Transverse colon (tissue), 4 donors: ENCODE results near the gene KLHDC4. TPM values are rescaled to one million over a fixed set of nuclear protein-coding genes. Genes with fewer than 3 reads are reported as not detected.

Experiments
- DNase-seq: peaks from one replicate; pipeline ENCODE4 v3.0.0-alpha.2; 2019
- H3K27ac ChIP-seq, 4 donors: fragments of 200-600 bp; sonication (generic); 2 replicates each; pipeline ENCODE4 v1.5.1; 2016 to 2018; ENCODE audit warnings: inconsistent platforms in 4 of 4
- H3K27me3 ChIP-seq: fragments of 200-600 bp; sonication (generic); 2 replicates; pipeline ENCODE4 v1.5.1; 2017; ENCODE audit warnings: inconsistent platforms
- H3K36me3 ChIP-seq, 4 donors: fragments of 200-600 bp; sonication (generic); 2 replicates each; pipeline ENCODE4 v1.5.1; 2017 to 2019; ENCODE audit warnings: inconsistent platforms in 4 of 4
- H3K4me1 ChIP-seq, 4 donors: fragments of 200-600 bp; sonication (generic); 2 replicates each; pipeline ENCODE4 v1.5.1; 2017 to 2020; ENCODE audit warnings: inconsistent platforms in 4 of 4
- H3K4me3 ChIP-seq, 4 donors: fragments of 200-600 bp; sonication (generic); 1 replicate in 1 of 4; 2 replicates in 3 of 4; pipeline versions ENCODE4 v1.5.1 to v1.6.1; 2017 to 2019; ENCODE audit warnings: inconsistent platforms in 4 of 4
- H3K9me3 ChIP-seq, 2 donors: fragments of 200-600 bp; sonication (generic); 2 replicates each; pipeline ENCODE4 v1.5.1; 2017 to 2019; ENCODE audit warnings: inconsistent platforms in 2 of 2
- EP300 ChIP-seq: sonication (generic); formaldehyde crosslinking; IDR thresholded peaks from one replicate; pipeline ENCODE4 v1.6.1; 2017; ENCODE audit warnings: antibody characterized with exemption, low read depth
- POLR2A ChIP-seq: fragments of 450-650 bp; IDR thresholded peaks from one replicate; pipeline ENCODE4 v1.6.1; 2016; ENCODE audit warnings: antibody characterized with exemption, mild to moderate bottlenecking, moderate library complexity
- POLR2AphosphoS5 ChIP-seq, 3 donors: sonication (generic); formaldehyde crosslinking; IDR thresholded peaks; one replicate each; pipeline ENCODE4 v1.6.1; 2016; ENCODE audit warnings: antibody characterized with exemption in 3 of 3
- WGBS, 2 donors: methylation state at CpG; one replicate each; pipeline ENCODE4 v1.1.5; 2018; ENCODE audit warnings: low coverage in 1 of 2; 5-methylcytosine and 5-hydroxymethylcytosine counted together
- in situ Hi-C, 4 donors: fragments of 200-750 bp; cut with MboI; loops; one replicate each; pipeline versions ENCODE4 v1.15.0 to v1.15.1; 2017; ENCODE audit warnings: low sequenced_read_pairs in 3 of 4, low pct_ligation_motif_present in 1 of 4, low pct_unique_long_range_greater_than_20kb in 1 of 4
- intact Hi-C: fragments of 100-400 bp; cut with DNase I; formaldehyde crosslinking; loops from one replicate; pipeline ENCODE4 v1.15.1; 2023; ENCODE audit warnings: low total_unique reads
- total RNA-seq, 4 donors: library from RNA; depleted of rRNA; stranded (reverse); fragments of >200 nt; gene quantifications; one replicate each; pipeline ENCODE4 v1.1.0, GENCODE V29; 2016
- TF ChIP-seq, protein P1 (sequence below), 5 experiments: fragments of 200-600 bp in 3 of 5; fragments of 450-650 bp in 2 of 5; sonication (generic) in 3 of 5; IDR thresholded peaks; 1 replicate in 2 of 5; 2 replicates in 3 of 5; pipeline ENCODE4 v1.5.1; 2016 to 2017; ENCODE audit warnings: antibody characterized with exemption in 5 of 5, inconsistent platforms in 3 of 5, mild to moderate bottlenecking in 2 of 5, moderate library complexity in 1 of 5

Gene KLHDC4
- total RNA-seq, 4 donors from 2014 or later = 45.2 to 193 (median 57.4) TPM

DNA sequence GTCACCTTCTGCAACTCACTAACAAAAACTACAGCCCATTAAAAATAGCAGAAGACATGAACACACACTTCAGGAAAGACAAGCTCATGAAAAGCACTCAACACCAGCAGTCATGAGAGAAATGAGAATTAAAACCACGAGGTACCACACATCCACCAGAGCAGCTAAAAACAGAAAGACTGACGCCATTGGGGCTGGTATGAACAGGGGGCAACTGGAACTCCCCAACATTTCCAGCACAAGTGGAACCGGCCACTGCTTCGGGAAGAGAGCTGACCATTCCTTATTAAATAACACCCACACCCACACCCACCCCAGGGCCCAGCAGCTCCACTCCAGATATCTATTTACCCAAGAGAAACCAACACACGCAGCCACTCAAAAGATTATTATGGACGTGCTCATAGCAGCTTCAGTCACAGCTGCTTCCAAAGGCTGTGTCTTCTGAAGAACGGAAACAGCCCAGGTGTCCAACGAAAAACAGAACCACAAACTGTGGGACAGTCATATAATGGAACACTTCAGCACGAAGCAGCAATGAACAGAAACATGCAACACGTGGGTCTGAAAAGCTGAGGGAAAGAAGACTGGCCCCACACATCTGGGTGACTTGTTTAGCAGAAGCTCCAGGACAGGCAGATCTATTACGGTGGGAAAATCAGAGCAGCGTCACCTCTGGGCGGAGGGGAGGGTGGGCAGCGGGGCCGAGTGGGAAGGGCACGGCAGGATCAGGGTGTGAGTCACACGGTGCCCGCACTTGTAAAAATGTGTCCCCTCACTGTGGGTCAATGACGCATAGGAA lies 41.1 kb downstream of the KLHDC4 start:
- Histone ChIP-seq H3K36me3 (peaks cover 0 to 15% (median 7%) of the 10 kb centered on the region in 4 donors), H3K4me1 (no peaks in the 10 kb centered on the region), H3K27ac (no peak overlapping the region), H3K9me3 (no peaks in the 10 kb centered on the region), H3K27me3 (no peaks in the 10 kb centered on the region), H3K4me3 (no peak overlapping the region)
- intact Hi-C loops = no loop called here
- peak; percentile 19 for DNase-seq
- WGBS, 2 donors = 73 to 84% methylated on average over 11 to 19 of the region's 19 CpGs
- in situ Hi-C loops = no loop called here
- TF ChIP-seq EP300 = no peak
- no peak for TF ChIP-seq POLR2A
- TF ChIP-seq, protein P1, sequence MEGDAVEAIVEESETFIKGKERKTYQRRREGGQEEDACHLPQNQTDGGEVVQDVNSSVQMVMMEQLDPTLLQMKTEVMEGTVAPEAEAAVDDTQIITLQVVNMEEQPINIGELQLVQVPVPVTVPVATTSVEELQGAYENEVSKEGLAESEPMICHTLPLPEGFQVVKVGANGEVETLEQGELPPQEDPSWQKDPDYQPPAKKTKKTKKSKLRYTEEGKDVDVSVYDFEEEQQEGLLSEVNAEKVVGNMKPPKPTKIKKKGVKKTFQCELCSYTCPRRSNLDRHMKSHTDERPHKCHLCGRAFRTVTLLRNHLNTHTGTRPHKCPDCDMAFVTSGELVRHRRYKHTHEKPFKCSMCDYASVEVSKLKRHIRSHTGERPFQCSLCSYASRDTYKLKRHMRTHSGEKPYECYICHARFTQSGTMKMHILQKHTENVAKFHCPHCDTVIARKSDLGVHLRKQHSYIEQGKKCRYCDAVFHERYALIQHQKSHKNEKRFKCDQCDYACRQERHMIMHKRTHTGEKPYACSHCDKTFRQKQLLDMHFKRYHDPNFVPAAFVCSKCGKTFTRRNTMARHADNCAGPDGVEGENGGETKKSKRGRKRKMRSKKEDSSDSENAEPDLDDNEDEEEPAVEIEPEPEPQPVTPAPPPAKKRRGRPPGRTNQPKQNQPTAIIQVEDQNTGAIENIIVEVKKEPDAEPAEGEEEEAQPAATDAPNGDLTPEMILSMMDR (IDR thresholded peaks at IDR 0.05) = no peak
- TF ChIP-seq POLR2AphosphoS5 (IDR thresholded peaks at IDR 0.05) = no peak

DNA sequence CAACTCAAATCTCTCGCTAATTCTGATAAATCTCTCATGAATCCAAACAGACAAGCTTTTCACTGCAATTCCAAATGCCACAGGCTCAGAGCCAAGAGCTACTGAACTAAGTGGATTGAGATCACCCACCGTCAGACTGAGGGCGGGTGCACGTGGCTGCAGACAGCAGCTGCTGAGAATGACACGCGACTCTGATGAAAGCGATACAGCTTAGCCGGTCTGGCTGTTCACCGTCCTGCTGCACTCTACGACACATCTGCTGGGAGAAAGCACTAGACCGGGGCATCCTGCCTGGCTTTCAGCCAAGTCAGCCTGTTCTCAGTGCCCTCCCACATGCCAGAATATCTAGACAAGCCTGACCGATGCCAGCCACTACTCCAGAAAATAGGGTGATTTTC lies 42.6 kb downstream of the KLHDC4 start:
- no peaks in the 10 kb centered on the region for H3K9me3 ChIP-seq
- intact Hi-C loops (no loop called here), in situ Hi-C loops (no loop called here)
- DNase-seq = peak; percentile 34
- 50 to 68% methylated on average over 1 to 12 of the region's 12 CpGs for WGBS, 2 donors
- peaks cover 0 to 3% (median 0%) of the 10 kb centered on the region in 4 donors for H3K36me3 ChIP-seq
- no peaks in the 10 kb centered on the region for H3K4me1 ChIP-seq
- H3K27ac ChIP-seq = no peak overlapping the region
- TF ChIP-seq, protein P1 (IDR thresholded peaks at IDR 0.05) = no peak
- TF ChIP-seq POLR2AphosphoS5 (IDR thresholded peaks at IDR 0.05) (no peak), EP300 (no peak), POLR2A (no peak)
- no peak overlapping the region for H3K4me3 ChIP-seq
- no peaks in the 10 kb centered on the region for H3K27me3 ChIP-seq

DNA sequence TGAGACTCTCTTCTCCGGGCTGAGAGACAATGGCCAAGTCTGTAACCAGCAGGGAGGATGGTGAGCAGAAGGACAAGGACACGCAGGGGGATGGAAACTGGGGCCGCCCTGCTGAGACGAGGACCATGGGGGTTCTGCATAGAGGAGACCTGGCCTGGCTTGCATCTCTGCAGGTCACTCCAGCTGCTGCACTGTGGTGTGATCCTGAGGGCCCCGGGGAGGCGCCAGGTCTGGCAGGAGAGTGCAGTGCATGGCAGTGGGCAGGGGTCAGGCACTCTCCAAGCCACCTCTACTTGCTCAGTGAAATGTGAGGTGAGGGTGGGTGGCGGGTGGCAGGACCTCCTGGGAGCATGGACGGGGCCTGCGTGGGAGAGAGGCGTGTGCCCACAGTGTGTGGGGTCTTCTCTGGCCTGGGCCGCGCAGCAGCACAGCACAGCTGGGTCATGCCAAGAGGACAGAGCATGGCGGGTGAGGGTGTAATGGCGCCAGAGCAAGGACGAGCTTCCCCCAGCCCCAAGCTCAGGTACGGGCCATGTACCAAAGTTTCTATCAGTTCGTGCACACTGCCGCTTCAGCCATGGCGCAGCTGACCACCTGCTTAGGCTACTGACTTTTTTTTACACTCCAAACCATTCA lies 43.1 kb downstream of the KLHDC4 start:
- Histone ChIP-seq H3K4me3 (no peak overlapping the region), H3K9me3 (no peaks in the 10 kb centered on the region), H3K4me1 (no peaks in the 10 kb centered on the region), H3K27ac (no peak overlapping the region), H3K36me3 (peaks cover 0 to 3% (median 0%) of the 10 kb centered on the region in 4 donors), H3K27me3 (no peaks in the 10 kb centered on the region)
- 87 to 94% methylated on average over 5 to 19 of the region's 19 CpGs for WGBS, 2 donors
- DNase-seq = no peak
- in situ Hi-C loops = no loop called here
- intact Hi-C loops = no loop called here
- TF ChIP-seq, protein P1 (IDR thresholded peaks at IDR 0.05) = no peak

DNA sequence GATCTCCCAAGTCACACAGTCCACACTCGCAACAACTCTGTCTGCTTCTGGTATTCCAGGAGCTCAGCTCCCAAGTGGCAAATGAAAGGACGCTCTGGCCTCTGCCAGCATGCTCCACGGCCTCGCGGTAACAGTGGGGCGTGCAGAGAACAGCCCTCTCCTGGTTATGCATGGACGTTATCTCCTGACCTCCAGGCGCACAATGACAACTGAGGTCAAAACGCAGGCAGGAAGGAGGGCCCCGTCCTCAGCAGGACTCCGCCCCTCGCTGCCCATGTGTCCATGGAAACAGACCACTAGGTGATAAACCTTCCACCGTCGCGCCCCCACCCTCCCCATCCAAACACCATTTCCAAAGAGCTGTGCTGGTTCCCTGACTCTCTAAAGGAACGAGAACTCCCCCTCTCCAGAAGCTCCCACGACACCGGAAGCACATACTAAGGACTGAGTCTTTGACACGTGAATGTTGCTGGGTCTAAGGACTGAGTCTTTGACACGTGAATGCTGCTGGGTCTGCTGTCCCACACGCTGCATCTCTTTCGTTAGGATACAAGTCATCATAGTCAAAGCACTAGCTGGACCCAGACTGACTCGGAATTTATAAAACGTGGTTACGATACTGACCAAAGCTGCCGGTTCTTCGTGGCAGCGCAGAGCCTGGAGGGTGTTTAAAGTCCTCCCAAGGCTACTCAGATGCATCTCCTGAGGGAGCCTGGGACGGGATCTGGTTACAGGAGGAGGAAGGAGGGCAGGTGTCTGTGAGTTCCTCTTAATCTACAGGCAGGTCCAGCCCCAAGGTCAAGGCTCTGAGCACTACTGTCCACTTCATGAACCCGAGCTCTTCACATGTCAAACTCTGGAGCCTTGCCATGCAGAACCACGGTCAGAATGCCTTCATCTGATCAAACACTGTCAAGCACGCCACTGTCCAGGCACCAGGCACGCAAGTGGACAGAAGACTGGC lies 43.9 kb downstream of the KLHDC4 start:
- no peaks in the 10 kb centered on the region for H3K4me1 ChIP-seq
- H3K27me3 ChIP-seq = no peaks in the 10 kb centered on the region
- intact Hi-C loops = no loop called here
- WGBS, 2 donors = 89 to 91% methylated on average over 14 to 33 of the region's 33 CpGs
- H3K27ac ChIP-seq = no peak overlapping the region
- H3K4me3 ChIP-seq = no peak overlapping the region
- no peaks in the 10 kb centered on the region for H3K9me3 ChIP-seq
- DNase-seq = no peak
- H3K36me3 ChIP-seq = no peaks in the 10 kb centered on the region
- in situ Hi-C loops = no loop called here
- TF ChIP-seq, protein P1 (IDR thresholded peaks at IDR 0.05) = no peak
- TF ChIP-seq POLR2AphosphoS5 (IDR thresholded peaks at IDR 0.05) = no peak
